Neural cell (in vitro differentiated cells): Measurements from ENCODE around the gene TGDS. TPM values are rescaled to one million over a fixed set of nuclear protein-coding genes. Genes with fewer than 3 reads are reported as not detected.

Experiments
- H2AFZ ChIP-seq: fragments of 200-600, 300-800 bp; sonication (generic), shearing (Covaris generic); 2 replicates; pipeline ENCODE4 v1.6.0; 2014; ENCODE audit warnings: low read depth, mild to moderate bottlenecking, antibody characterized with exemption, low read length, moderate library complexity
- H3F3A ChIP-seq: fragments of 200-600 bp; shearing (Covaris generic); 2 replicates; pipeline ENCODE4 v1.6.1; 2016; ENCODE audit warnings: mild to moderate bottlenecking, moderate library complexity, mixed read lengths, antibody characterized with exemption, low read length; ENCODE audit not compliant: insufficient read depth, poor library complexity, severe bottlenecking
- H3K27ac ChIP-seq: fragments of 200-600, 300-800 bp; sonication (generic), shearing (Covaris generic); 2 replicates; pipeline ENCODE4 v1.5.1; 2014; ENCODE audit warnings: mild to moderate bottlenecking, low read length, moderate library complexity
- H3K27me3 ChIP-seq: fragments of 300-800, 200-600 bp; sonication (generic), shearing (Covaris generic); 2 replicates; pipeline ENCODE4 v1.6.0; 2014; ENCODE audit warnings: mild to moderate bottlenecking, low read depth, low read length, moderate library complexity; ENCODE audit not compliant: insufficient read depth
- H3K36me3 ChIP-seq: fragments of 300-800, 200-600 bp; sonication (generic), shearing (Covaris generic); 2 replicates; pipeline ENCODE4 v1.5.1; 2014; ENCODE audit warnings: mild to moderate bottlenecking, antibody characterized with exemption, low read length, moderate library complexity; ENCODE audit not compliant: insufficient read depth
- H3K4me2 ChIP-seq: fragments of 300-800, 200-600 bp; sonication (generic), shearing (Covaris generic); 2 replicates; pipeline ENCODE4 v1.6.0; 2014; ENCODE audit warnings: mild to moderate bottlenecking, low read length
- H3K4me3 ChIP-seq: fragments of 300-800, 200-600 bp; sonication (generic), shearing (Covaris generic); 2 replicates; pipeline ENCODE4 v1.5.1; 2014; ENCODE audit warnings: mild to moderate bottlenecking, low read length, moderate library complexity
- H3K79me2 ChIP-seq: fragments of 200-600 bp; shearing (Covaris generic); replicated peaks from 2 replicates; pipeline ENCODE4 v1.6.0; 2014; ENCODE audit warnings: mild to moderate bottlenecking, low read length, moderate library complexity; ENCODE audit not compliant: insufficient read depth
- H3K9ac ChIP-seq: fragments of 300-800, 200-600 bp; sonication (generic), shearing (Covaris generic); 2 replicates; pipeline ENCODE4 v1.6.1; 2016; ENCODE audit warnings: mild to moderate bottlenecking, low read length, mixed read lengths
- H3K9me2 ChIP-seq: fragments of 200-600 bp; shearing (Covaris generic); 2 replicates; pipeline ENCODE4 v1.6.1; 2016; ENCODE audit warnings: mild to moderate bottlenecking, low read length, mixed read lengths; ENCODE audit not compliant: insufficient read depth
- H3K9me3 ChIP-seq: fragments of 200-600, 300-800 bp; sonication (generic), shearing (Covaris generic); 2 replicates; pipeline ENCODE4 v1.6.1; 2016; ENCODE audit warnings: mild to moderate bottlenecking, mixed run types, low read length, moderate library complexity, mixed read lengths
- H4K20me1 ChIP-seq: fragments of 200-600 bp; shearing (Covaris generic); 2 replicates; pipeline ENCODE4 v1.6.1; 2016; ENCODE audit warnings: mild to moderate bottlenecking, mixed run types; ENCODE audit not compliant: insufficient read depth
- EP300 ChIP-seq: fragments of 450-650 bp; conservative IDR thresholded peaks from 2 replicates; pipeline ENCODE4 v1.6.1; 2014; ENCODE audit warnings: antibody characterized with exemption, mild to moderate bottlenecking, moderate library complexity; ENCODE audit not compliant: poor library complexity, severe bottlenecking
- EZH2 ChIP-seq: fragments of 200-600, 300-800 bp; shearing (Covaris generic), sonication (generic); IDR thresholded peaks from 2 replicates; pipeline ENCODE4 v1.6.1; 2014; ENCODE audit warnings: antibody characterized with exemption, low read length, borderline replicate concordance, mild to moderate bottlenecking; ENCODE audit not compliant: insufficient read depth, poor library complexity, severe bottlenecking
- MXI1 ChIP-seq: fragments of 450-650 bp; conservative IDR thresholded peaks from 2 replicates; pipeline ENCODE4 v1.6.1; 2014; ENCODE audit warnings: antibody characterized with exemption, mild to moderate bottlenecking; ENCODE audit not compliant: poor library complexity, severe bottlenecking
- POLR2AphosphoS5 ChIP-seq: IDR thresholded peaks from 2 replicates; pipeline ENCODE4 v1.6.1; 2012
- RAD21 ChIP-seq: fragments of 450-650 bp; conservative IDR thresholded peaks from 2 replicates; pipeline ENCODE4 v1.6.1; 2014; ENCODE audit warnings: antibody characterized with exemption, mild to moderate bottlenecking, moderate library complexity
- SMC3 ChIP-seq: fragments of 450-650 bp; conservative IDR thresholded peaks from 2 replicates; pipeline ENCODE4 v1.6.1; 2014; ENCODE audit warnings: antibody characterized with exemption, mild to moderate bottlenecking, moderate library complexity; ENCODE audit not compliant: poor library complexity
- TAF1 ChIP-seq: IDR thresholded peaks from 2 replicates; pipeline ENCODE4 v1.6.1; 2012; ENCODE audit warnings: low read depth
- polyA plus RNA-seq: library from polyadenylated mRNA; depleted of rRNA; stranded (reverse); fragments of >200 nt; gene quantifications from 2 replicates; pipeline ENCODE4 v1.2.3, GENCODE V29; 2014
- TF ChIP-seq, protein P1 (sequence below): IDR thresholded peaks from 2 replicates; pipeline ENCODE4 v1.6.1; 2012; ENCODE audit warnings: borderline replicate concordance
- TF ChIP-seq, protein P2 (sequence below): fragments of 450-650 bp; IDR thresholded peaks from 2 replicates; pipeline ENCODE4 v1.5.1; 2014; ENCODE audit warnings: antibody characterized with exemption, mild to moderate bottlenecking, moderate library complexity; ENCODE audit not compliant: poor library complexity, severe bottlenecking

Gene TGDS
- polyA plus RNA-seq, 1 donor from 2014 or later, result 10.2 TPM

DNA sequence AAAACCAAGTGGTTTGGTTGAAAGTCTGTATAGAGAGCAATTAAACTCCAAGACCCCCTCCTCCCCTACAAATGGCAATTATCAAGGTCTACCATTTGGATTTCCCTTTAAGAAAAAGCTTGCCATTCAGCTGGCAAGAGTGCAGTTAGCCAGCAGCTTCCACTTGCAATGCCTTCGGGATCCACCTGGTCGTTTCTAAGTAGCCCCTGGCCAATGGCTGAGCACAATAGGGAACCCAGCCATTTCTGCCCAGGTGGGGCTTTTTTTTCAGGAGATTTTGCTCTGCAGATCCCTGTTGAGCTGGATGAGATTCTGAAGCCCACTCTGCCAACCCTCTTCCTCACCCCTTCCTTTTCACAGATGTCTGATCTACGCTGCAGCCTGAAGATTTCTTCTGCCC, 26.3 kb downstream of the TGDS start:
- Histone ChIP-seq H3K27me3 (no peaks in the 10 kb centered on the region), H4K20me1 (no peaks in the 10 kb centered on the region), H3K79me2 (no peaks in the 10 kb centered on the region), H3K36me3 (peaks cover 15% of the 10 kb centered on the region), H3K9ac (no peak overlapping the region), H2AFZ (no peak overlapping the region), H3K4me3 (no peak overlapping the region), H3K4me2 (no peak overlapping the region), H3K27ac (no peak overlapping the region), H3F3A (no peaks in the 10 kb centered on the region), H3K9me2 (no peaks in the 10 kb centered on the region), H3K9me3 (no peaks in the 10 kb centered on the region)
- TF ChIP-seq POLR2AphosphoS5 (no peak), TAF1 (no peak)

DNA sequence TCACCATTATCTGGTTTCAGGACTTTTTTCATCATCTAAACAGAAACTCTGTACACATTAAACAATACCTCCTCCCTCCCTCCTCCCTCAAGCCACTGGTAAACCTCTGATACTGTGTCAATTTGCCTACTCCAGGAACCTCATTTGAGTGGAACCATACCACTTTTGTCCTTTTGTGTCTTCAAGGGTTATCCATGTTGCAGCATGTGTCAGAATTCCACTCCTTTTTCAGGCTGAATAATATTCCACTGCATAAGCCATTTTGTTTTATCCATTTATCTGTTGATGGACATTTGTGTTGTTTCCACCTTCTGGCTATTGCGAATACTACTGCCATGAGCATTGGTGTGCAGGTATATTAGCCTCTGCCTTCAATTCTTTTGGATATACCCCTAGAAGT, 27.5 kb downstream of the TGDS start:
- Histone ChIP-seq H3K9ac (no peak overlapping the region), H3F3A (no peaks in the 10 kb centered on the region), H3K79me2 (no peaks in the 10 kb centered on the region), H3K27ac (no peak overlapping the region), H3K27me3 (no peaks in the 10 kb centered on the region), H3K4me3 (no peak overlapping the region), H3K9me2 (no peaks in the 10 kb centered on the region), H4K20me1 (no peaks in the 10 kb centered on the region), H3K4me2 (no peak overlapping the region), H2AFZ (no peak overlapping the region), H3K36me3 (peaks cover 9% of the 10 kb centered on the region), H3K9me3 (no peaks in the 10 kb centered on the region)
- no peak for TF ChIP-seq RAD21
- no peak for TF ChIP-seq POLR2AphosphoS5
- TF ChIP-seq, protein P1, sequence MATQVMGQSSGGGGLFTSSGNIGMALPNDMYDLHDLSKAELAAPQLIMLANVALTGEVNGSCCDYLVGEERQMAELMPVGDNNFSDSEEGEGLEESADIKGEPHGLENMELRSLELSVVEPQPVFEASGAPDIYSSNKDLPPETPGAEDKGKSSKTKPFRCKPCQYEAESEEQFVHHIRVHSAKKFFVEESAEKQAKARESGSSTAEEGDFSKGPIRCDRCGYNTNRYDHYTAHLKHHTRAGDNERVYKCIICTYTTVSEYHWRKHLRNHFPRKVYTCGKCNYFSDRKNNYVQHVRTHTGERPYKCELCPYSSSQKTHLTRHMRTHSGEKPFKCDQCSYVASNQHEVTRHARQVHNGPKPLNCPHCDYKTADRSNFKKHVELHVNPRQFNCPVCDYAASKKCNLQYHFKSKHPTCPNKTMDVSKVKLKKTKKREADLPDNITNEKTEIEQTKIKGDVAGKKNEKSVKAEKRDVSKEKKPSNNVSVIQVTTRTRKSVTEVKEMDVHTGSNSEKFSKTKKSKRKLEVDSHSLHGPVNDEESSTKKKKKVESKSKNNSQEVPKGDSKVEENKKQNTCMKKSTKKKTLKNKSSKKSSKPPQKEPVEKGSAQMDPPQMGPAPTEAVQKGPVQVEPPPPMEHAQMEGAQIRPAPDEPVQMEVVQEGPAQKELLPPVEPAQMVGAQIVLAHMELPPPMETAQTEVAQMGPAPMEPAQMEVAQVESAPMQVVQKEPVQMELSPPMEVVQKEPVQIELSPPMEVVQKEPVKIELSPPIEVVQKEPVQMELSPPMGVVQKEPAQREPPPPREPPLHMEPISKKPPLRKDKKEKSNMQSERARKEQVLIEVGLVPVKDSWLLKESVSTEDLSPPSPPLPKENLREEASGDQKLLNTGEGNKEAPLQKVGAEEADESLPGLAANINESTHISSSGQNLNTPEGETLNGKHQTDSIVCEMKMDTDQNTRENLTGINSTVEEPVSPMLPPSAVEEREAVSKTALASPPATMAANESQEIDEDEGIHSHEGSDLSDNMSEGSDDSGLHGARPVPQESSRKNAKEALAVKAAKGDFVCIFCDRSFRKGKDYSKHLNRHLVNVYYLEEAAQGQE, result no peak
- TF ChIP-seq, protein P2, sequence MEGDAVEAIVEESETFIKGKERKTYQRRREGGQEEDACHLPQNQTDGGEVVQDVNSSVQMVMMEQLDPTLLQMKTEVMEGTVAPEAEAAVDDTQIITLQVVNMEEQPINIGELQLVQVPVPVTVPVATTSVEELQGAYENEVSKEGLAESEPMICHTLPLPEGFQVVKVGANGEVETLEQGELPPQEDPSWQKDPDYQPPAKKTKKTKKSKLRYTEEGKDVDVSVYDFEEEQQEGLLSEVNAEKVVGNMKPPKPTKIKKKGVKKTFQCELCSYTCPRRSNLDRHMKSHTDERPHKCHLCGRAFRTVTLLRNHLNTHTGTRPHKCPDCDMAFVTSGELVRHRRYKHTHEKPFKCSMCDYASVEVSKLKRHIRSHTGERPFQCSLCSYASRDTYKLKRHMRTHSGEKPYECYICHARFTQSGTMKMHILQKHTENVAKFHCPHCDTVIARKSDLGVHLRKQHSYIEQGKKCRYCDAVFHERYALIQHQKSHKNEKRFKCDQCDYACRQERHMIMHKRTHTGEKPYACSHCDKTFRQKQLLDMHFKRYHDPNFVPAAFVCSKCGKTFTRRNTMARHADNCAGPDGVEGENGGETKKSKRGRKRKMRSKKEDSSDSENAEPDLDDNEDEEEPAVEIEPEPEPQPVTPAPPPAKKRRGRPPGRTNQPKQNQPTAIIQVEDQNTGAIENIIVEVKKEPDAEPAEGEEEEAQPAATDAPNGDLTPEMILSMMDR, result no peak
- no peak for TF ChIP-seq EP300
- no peak for TF ChIP-seq EZH2
- TF ChIP-seq TAF1, result no peak
- no peak for TF ChIP-seq SMC3

DNA sequence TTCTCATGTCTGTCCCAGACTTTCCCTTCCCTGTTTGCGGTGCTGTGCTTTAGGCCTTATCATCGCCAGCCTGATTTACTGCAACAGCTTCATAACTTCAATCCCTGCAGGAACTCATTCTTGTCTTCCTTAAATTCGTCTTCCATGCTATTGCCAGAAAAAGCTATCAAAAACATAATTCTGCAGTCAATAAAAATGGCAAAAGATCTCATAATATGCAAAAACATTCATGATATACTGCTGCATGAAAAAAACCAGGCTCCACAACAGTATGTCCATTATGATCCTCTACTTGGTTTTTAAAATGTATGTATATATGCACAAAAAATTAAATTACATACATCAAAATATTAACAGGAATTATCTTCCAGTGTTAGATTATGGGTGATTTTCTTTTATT, 28.4 kb downstream of the TGDS start:
- Histone ChIP-seq H3K27me3 (no peaks in the 10 kb centered on the region), H3F3A (no peaks in the 10 kb centered on the region), H3K79me2 (no peaks in the 10 kb centered on the region), H3K9me3 (no peaks in the 10 kb centered on the region), H3K27ac (no peak overlapping the region), H3K36me3 (peaks cover 4% of the 10 kb centered on the region), H3K4me3 (no peak overlapping the region), H3K9ac (no peak overlapping the region), H2AFZ (no peak overlapping the region), H3K4me2 (no peak overlapping the region), H4K20me1 (no peaks in the 10 kb centered on the region), H3K9me2 (no peaks in the 10 kb centered on the region)
- TF ChIP-seq MXI1 (no peak), TAF1 (no peak), EZH2 (no peak), EP300 (no peak), POLR2AphosphoS5 (no peak), SMC3 (no peak), RAD21 (no peak)
- TF ChIP-seq, protein P1, result no peak
- TF ChIP-seq, protein P2, result no peak
